WI38 (cell line): ENCODE results near the gene DSEL.

Experiments used
- H3K4me3 ChIP-seq: 2 replicates; pipeline ENCODE4 v1.5.1; 2011; ENCODE audit warnings: low read depth, mild to moderate bottlenecking, control low read depth, low read length
- TF ChIP-seq, protein P1 (sequence below): IDR thresholded peaks from 2 replicates; pipeline ENCODE4 v1.5.1; 2012; ENCODE audit warnings: low read depth, mild to moderate bottlenecking, control low read depth, low read length

The DSEL gene

DNA sequence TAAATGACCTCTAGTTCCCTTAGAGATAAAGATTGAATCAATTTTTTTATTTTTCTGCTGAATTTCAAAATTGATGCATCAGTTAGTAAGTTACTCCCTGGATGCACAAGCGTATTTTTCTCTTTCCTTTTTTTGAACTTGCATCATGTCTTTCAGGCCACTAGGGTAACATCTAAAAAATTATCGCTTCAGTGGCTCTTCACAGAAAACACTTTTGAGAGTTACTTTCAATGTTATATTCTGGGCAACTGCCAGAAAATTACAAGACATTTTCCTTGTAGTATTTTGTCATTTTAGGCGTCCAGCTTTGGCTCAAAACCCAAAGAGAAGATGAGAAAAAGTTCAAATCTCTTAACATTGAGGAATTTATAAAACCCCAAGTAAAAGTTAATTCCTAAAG, 59.8 kb downstream of the DSEL start:
- TF ChIP-seq, protein P1, sequence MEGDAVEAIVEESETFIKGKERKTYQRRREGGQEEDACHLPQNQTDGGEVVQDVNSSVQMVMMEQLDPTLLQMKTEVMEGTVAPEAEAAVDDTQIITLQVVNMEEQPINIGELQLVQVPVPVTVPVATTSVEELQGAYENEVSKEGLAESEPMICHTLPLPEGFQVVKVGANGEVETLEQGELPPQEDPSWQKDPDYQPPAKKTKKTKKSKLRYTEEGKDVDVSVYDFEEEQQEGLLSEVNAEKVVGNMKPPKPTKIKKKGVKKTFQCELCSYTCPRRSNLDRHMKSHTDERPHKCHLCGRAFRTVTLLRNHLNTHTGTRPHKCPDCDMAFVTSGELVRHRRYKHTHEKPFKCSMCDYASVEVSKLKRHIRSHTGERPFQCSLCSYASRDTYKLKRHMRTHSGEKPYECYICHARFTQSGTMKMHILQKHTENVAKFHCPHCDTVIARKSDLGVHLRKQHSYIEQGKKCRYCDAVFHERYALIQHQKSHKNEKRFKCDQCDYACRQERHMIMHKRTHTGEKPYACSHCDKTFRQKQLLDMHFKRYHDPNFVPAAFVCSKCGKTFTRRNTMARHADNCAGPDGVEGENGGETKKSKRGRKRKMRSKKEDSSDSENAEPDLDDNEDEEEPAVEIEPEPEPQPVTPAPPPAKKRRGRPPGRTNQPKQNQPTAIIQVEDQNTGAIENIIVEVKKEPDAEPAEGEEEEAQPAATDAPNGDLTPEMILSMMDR, result no peak
- H3K4me3 ChIP-seq, result no peak overlapping the region
